Loucy (cell line): Measurements from ENCODE around the gene SLC29A1.

Source experiments
- CTCF ChIP-seq: fragments of 200-600 bp; sonication (generic); conservative IDR thresholded peaks from 2 replicates; pipeline ENCODE4 v1.5.1; 2014; ENCODE audit warnings: mild to moderate bottlenecking, antibody characterized with exemption, low read length
- EZH2phosphoT487 ChIP-seq: fragments of 200-600 bp; IDR thresholded peaks from 2 replicates; pipeline ENCODE4 v1.6.1; 2018; ENCODE audit warnings: antibody characterized with exemption, mild to moderate bottlenecking, moderate library complexity, borderline replicate concordance

- TF ChIP-seq CTCF (no peak), EZH2phosphoT487 (no peak)
These were observed 42.5 kb upstream of the SLC29A1 start for GRCh38 chr6:44180886-44181285.
